Heart left ventricle (tissue), 16 donors: ENCODE data around the gene COL5A3. TPM values are rescaled to one million over a fixed set of nuclear protein-coding genes. Genes with fewer than 3 reads are reported as not detected.

Experiments
- ATAC-seq, 4 donors: fragments of 200-7000 bp; cut with Tn5 transposase; one replicate each; pipeline ENCODE4 v1.9.1; 2020 to 2022; ENCODE audit warnings: moderate library complexity in 4 of 4, mild to moderate bottlenecking in 3 of 4, moderate number of reproducible peaks in 1 of 4
- DNase-seq, 5 donors: peaks; one replicate each; pipeline ENCODE4 v3.0.0-alpha.2; 2020
- H3K27ac ChIP-seq, 12 donors: fragments of 200-600 bp; sonication (generic) in 4 of 12; one replicate each; pipeline versions ENCODE4 v1.5.0 to v1.8.0; 2016 to 2022; ENCODE audit warnings: mild to moderate bottlenecking in 2 of 12
- H3K27me3 ChIP-seq, 9 donors: fragments of 200-600 bp; sonication (generic) in 2 of 9; one replicate each; pipeline versions ENCODE4 v1.5.1 to v1.8.0; 2016 to 2022; ENCODE audit warnings: mild to moderate bottlenecking in 3 of 9
- H3K36me3 ChIP-seq, 9 donors: fragments of 200-600 bp; sonication (generic) in 2 of 9; one replicate each; pipeline versions ENCODE4 v1.5.0 to v1.8.0; 2018 to 2022; ENCODE audit warnings: mild to moderate bottlenecking in 2 of 9
- H3K4me1 ChIP-seq, 12 donors: fragments of 200-600 bp; sonication (generic) in 4 of 12; one replicate each; pipeline versions ENCODE4 v1.5.0 to v1.8.0; 2016 to 2022; ENCODE audit warnings: mild to moderate bottlenecking in 3 of 12
- H3K4me3 ChIP-seq, 12 donors: fragments of 200-600 bp; sonication (generic) in 4 of 12; one replicate each; pipeline versions ENCODE4 v1.5.0 to v1.8.0; 2017 to 2022; ENCODE audit warnings: mild to moderate bottlenecking in 9 of 12, moderate library complexity in 4 of 12
- H3K9me3 ChIP-seq, 12 donors: fragments of 200-600 bp; sonication (generic) in 4 of 12; one replicate each; pipeline versions ENCODE4 v1.5.0 to v1.8.0; 2016 to 2022; ENCODE audit warnings: mild to moderate bottlenecking in 1 of 12
- CTCF ChIP-seq, 12 donors: fragments of 200-600 bp; sonication (generic) in 4 of 12; IDR thresholded peaks; one replicate each; pipeline versions ENCODE4 v1.5.0 to v1.8.0; 2018 to 2022; ENCODE audit warnings: antibody characterized with exemption in 12 of 12, mild to moderate bottlenecking in 5 of 12
- POLR2A ChIP-seq, 2 donors: fragments of 450-650 bp; IDR thresholded peaks; one replicate each; pipeline ENCODE4 v1.6.1; 2017; ENCODE audit warnings: antibody characterized with exemption in 2 of 2, mild to moderate bottlenecking in 2 of 2, moderate library complexity in 2 of 2
- WGBS, 4 donors: extraction: QIAGEN DNeasy Blood & Tissue Kit in 2 of 4; methylation state at CpG; one replicate each; pipeline versions ENCODE4 v1.1.5 to v1.1.7; 2013 to 2018; 5-methylcytosine and 5-hydroxymethylcytosine counted together
- intact Hi-C, 10 donors: fragments of 100-400 bp; cut with DNase I; formaldehyde crosslinking; loops; one replicate each; pipeline versions ENCODE4 v1.11.1 to v1.14.2; 2022
- polyA plus RNA-seq, 2 donors: library from polyadenylated mRNA; stranded (reverse); fragments of 200-250 nt; gene quantifications; one replicate each; pipeline ENCODE4 v1.2.3, GENCODE V29; 2013
- total RNA-seq, 9 donors: library from RNA; depleted of rRNA in 2 of 9; stranded (reverse); fragments of >200 nt in 2 of 9; fragmentation: NEBNext Ultra II Directional in 3 of 9; extraction: Animal tissue kit (Norgen Biotek cat#: 25700) in 3 of 9; gene quantifications; one replicate each; pipeline versions ENCODE4 v1.1.0 to v1.2.4, GENCODE V29; 2016 to 2023
- donor health status: ischemic (EF 13 %, LVEDD 7.1; RV severe dilation, severe dysfunction).
- donor health status: healthy with polysubstance abuse.
- donor health status: DM: no; HTN: yes; CAD: no.
- donor health status: DM: no; HTN: no; CAD: no.
- donor health status: ischemic (EF 25% LVEDD 6.9; RV normal size, moderate dysfunction).
- donor health status: ischemic (EF 25% LVEDD 5.7; RV mildly dilated, moderate dysfunction).
- donor health status: healthy.
- donor health status: DM: yes; HTN: yes; CAD: no.
- donor health status: ischemic (EF 35%, LVEDD 5.7; RV mildly dilated, moderate dysfunction).
- donor health status: nonischemic (EF 11% LVEDD 7.7; RV severe dilation, severe dysfunction).
- donor health status: DM: yes; HTN: yes; CAD: no.
- donor health status: PGD.
- donor health status: ischemic (EF 29% LVEDD 5.4; RV normal size, mild dysfunction).
- donor health status: nonischemic (EF 23%, LVEDD 6.1; RV moderate dilation, normal function).

Gene COL5A3
- total and polyA plus RNA-seq, 11 donors: 5.0 to 34.1 (median 12.2) TPM

- Histone ChIP-seq H3K27me3 (peaks cover 0 to 28% (median 9%) of the 10 kb centered on the region in 9 donors), H3K4me3 (no peak overlapping the region), H3K9me3 (peaks cover 0 to 16% (median 6%) of the 10 kb centered on the region in 12 donors), H3K27ac (no peak overlapping the region), H3K4me1 (peaks cover 0 to 18% (median 6%) of the 10 kb centered on the region in 12 donors), H3K36me3 (no peaks in the 10 kb centered on the region)
- WGBS, 4 donors: 46 to 61% (median 56%) methylated on average over 1 of the region's 1 CpG
- TF ChIP-seq CTCF (IDR thresholded peaks at IDR 0.05) (no peak), POLR2A (IDR thresholded peaks at IDR 0.05) (no peak)
- intact Hi-C loops: loop anchor here in 2 of 10 donors (5.0 to 10.0 kb wide), 2 partner anchors 63 to 66 kb away; no protein-coding TSS in a partner anchor
- ATAC-seq (no peak), DNase-seq (no peak)
Observed at GRCh38 chr19:9941671-9942070, 68.6 kb downstream of the COL5A3 start.

GRCh38 chr19:9941231-9941630 lies 69.1 kb downstream of the COL5A3 start:
- DNase-seq (no peak), ATAC-seq (no peak)
- Histone ChIP-seq H3K36me3 (no peaks in the 10 kb centered on the region), H3K27me3 (peaks cover 0 to 31% (median 12%) of the 10 kb centered on the region in 9 donors), H3K4me3 (no peak overlapping the region), H3K4me1 (peaks cover 0 to 16% (median 5%) of the 10 kb centered on the region in 12 donors), H3K27ac (no peak overlapping the region), H3K9me3 (peaks cover 0 to 16% (median 6%) of the 10 kb centered on the region in 12 donors)
- WGBS, 4 donors: 37 to 69% (median 64%) methylated on average over 1 of the region's 1 CpG
- TF ChIP-seq POLR2A (IDR thresholded peaks at IDR 0.05): no peak
- TF ChIP-seq CTCF (IDR thresholded peaks at IDR 0.05): no peak
- intact Hi-C loops: loop anchor here in 2 of 10 donors (5.0 to 10.0 kb wide), 2 partner anchors 64 to 66 kb away; no protein-coding TSS in a partner anchor

- Histone ChIP-seq H3K4me1 (peaks cover 0 to 16% (median 2%) of the 10 kb centered on the region in 12 donors), H3K27me3 (peaks cover 0 to 34% (median 15%) of the 10 kb centered on the region in 9 donors), H3K9me3 (peaks cover 0 to 16% (median 6%) of the 10 kb centered on the region in 12 donors), H3K27ac (no peak overlapping the region), H3K4me3 (no peak overlapping the region), H3K36me3 (no peaks in the 10 kb centered on the region)
- ATAC-seq (no peak), DNase-seq (no peak)
- 76 to 93% (median 87%) methylated on average over 2 of the region's 2 CpGs for WGBS, 4 donors
- TF ChIP-seq POLR2A (IDR thresholded peaks at IDR 0.05) (no peak), CTCF (IDR thresholded peaks at IDR 0.05) (no peak)
- intact Hi-C loops: loop anchor here in 2 of 10 donors (5.0 to 10.0 kb wide), 2 partner anchors 64 to 67 kb away; no protein-coding TSS in a partner anchor
Observed at GRCh38 chr19:9940778-9941177, 69.5 kb downstream of the COL5A3 start.

GRCh38 chr19:9939301-9939913 lies 70.9 kb downstream of the COL5A3 start:
- H3K27me3 ChIP-seq: peaks cover 2 to 48% (median 26%) of the 10 kb centered on the region in 9 donors
- no peaks in the 10 kb centered on the region for H3K36me3 ChIP-seq
- peaks cover 0 to 20% (median 9%) of the 10 kb centered on the region in 12 donors for H3K4me1 ChIP-seq
- DNase-seq (no peak), ATAC-seq (no peak)
- no peak overlapping the region for H3K27ac ChIP-seq
- WGBS, 4 donors: 43 to 70% (median 55%) methylated on average over 3 of the region's 3 CpGs
- intact Hi-C loops: loop anchor here in 5 of 10 donors (10.0 kb wide), 3 partner anchors 175 to 445 kb away; partner anchors contain the start of genes TYK2 (in 3 of the 5), EIF3G (in 2 of the 5), P2RY11 (in 2 of the 5) and MRPL4 (in 1 of the 5)
- peaks cover 0 to 16% (median 6%) of the 10 kb centered on the region in 12 donors for H3K9me3 ChIP-seq
- TF ChIP-seq CTCF (IDR thresholded peaks at IDR 0.05) (no peak), POLR2A (IDR thresholded peaks at IDR 0.05) (no peak)
- no peak overlapping the region for H3K4me3 ChIP-seq
